ENCODE measurements around the gene HDAC8. TPM values are rescaled to one million over a fixed set of nuclear protein-coding genes. Genes with fewer than 3 reads are reported as not detected.
"Not testable (repeated sequence)": the region's sequence is repeated elsewhere in the genome, so short reads cannot be mapped to it uniquely, and the experiment has no call there.

The HDAC8 gene
- total RNA-seq, 6 experiments from 2014 or later, result 12.6 to 19.4 (median 17.0) TPM

GRCh38 chrX:72436010-72436409 is 136.6 kb downstream of the HDAC8 start:
- no peak for DNase-seq
- H3K4me3 ChIP-seq, result no peak overlapping the region
- H3K27ac ChIP-seq, result no peak overlapping the region
- no peaks in the 10 kb centered on the region for H3K4me1 ChIP-seq
- no peak for ATAC-seq
- intact Hi-C loops (cut with DNase I), result no loop called here
- no peaks in the 10 kb centered on the region for H3K27me3 ChIP-seq
- H3K36me3 ChIP-seq, result no peaks in the 10 kb centered on the region
- H3K9me3 ChIP-seq, result peaks cover 0 to 5% (median 0%) of the 10 kb centered on the region in 4 donors
- TF ChIP-seq CTCF (IDR thresholded peaks at IDR 0.05), result no peak
- no peak for TF ChIP-seq POLR2A (IDR thresholded peaks at IDR 0.05)

GRCh38 chrX:72430405-72430968 is 142.2 kb downstream of the HDAC8 start:
- no peak for TF ChIP-seq POLR2A (IDR thresholded peaks at IDR 0.05)
- no peak for TF ChIP-seq CTCF (IDR thresholded peaks at IDR 0.05)
- 65% methylated on average over 4 of the region's 4 CpGs for WGBS (ENCODE audit: insufficient coverage, low coverage, low lambda C conversion rate, missing lambda C conversion rate)

GRCh38 chrX:72421797-72422196 is 150.8 kb downstream of the HDAC8 start:
- no peak for ATAC-seq
- H3K4me1 ChIP-seq, result no peaks in the 10 kb centered on the region
- no peaks in the 10 kb centered on the region for H3K27me3 ChIP-seq
- no peak overlapping the region for H3K4me3 ChIP-seq
- H3K9me3 ChIP-seq, result peaks cover 0 to 3% (median 0%) of the 10 kb centered on the region in 4 donors
- intact Hi-C loops (cut with DNase I), result no loop called here
- DNase-seq, result no peak
- TF ChIP-seq CTCF (IDR thresholded peaks at IDR 0.05) (no peak), POLR2A (IDR thresholded peaks at IDR 0.05) (no peak)
- no peak overlapping the region for H3K27ac ChIP-seq
- no peaks in the 10 kb centered on the region for H3K36me3 ChIP-seq

More at GRCh38 chrX:72430405-72430968, 142.2 kb downstream of the HDAC8 start:
- ATAC-seq, result no peak
- intact Hi-C loops (cut with DNase I), result no loop called here
- DNase-seq, result no peak
- Histone ChIP-seq H3K4me3 (no peak overlapping the region), H3K36me3 (no peaks in the 10 kb centered on the region), H3K4me1 (no peaks in the 10 kb centered on the region), H3K9me3 (no peaks in the 10 kb centered on the region), H3K27ac (no peak overlapping the region), H3K27me3 (no peaks in the 10 kb centered on the region)

GRCh38 chrX:72409993-72410392 is 162.7 kb downstream of the HDAC8 start:
- no peak for DNase-seq
- H3K27me3 ChIP-seq, result no peaks in the 10 kb centered on the region
- H3K27ac ChIP-seq, result no peak overlapping the region
- 71% methylated on average over 1 of the region's 1 CpG for WGBS (ENCODE audit: insufficient coverage, low coverage, low lambda C conversion rate, missing lambda C conversion rate)
- no peak overlapping the region for H3K4me3 ChIP-seq
- ATAC-seq, result no peak
- TF ChIP-seq CTCF (IDR thresholded peaks at IDR 0.05) (no peak), POLR2A (IDR thresholded peaks at IDR 0.05) (no peak)
- peaks cover 0 to 3% (median 0%) of the 10 kb centered on the region in 4 donors for H3K9me3 ChIP-seq
- intact Hi-C loops (cut with DNase I), result no loop called here
- no peaks in the 10 kb centered on the region for H3K4me1 ChIP-seq
- no peaks in the 10 kb centered on the region for H3K36me3 ChIP-seq

GRCh38 chrX:72408885-72409284 is 163.8 kb downstream of the HDAC8 start:
- Histone ChIP-seq H3K4me3 (no peak overlapping the region), H3K9me3 (peaks cover 0 to 4% (median 0%) of the 10 kb centered on the region in 4 donors), H3K36me3 (no peaks in the 10 kb centered on the region), H3K27ac (no peak overlapping the region), H3K4me1 (no peaks in the 10 kb centered on the region), H3K27me3 (no peaks in the 10 kb centered on the region)
- DNase-seq, result no peak
- intact Hi-C loops (cut with DNase I), result no loop called here
- TF ChIP-seq CTCF (IDR thresholded peaks at IDR 0.05), result no peak
- ATAC-seq, result no peak
- 52% methylated on average over 2 of the region's 2 CpGs for WGBS (ENCODE audit: insufficient coverage, low coverage, low lambda C conversion rate, missing lambda C conversion rate)

GRCh38 chrX:72405136-72405535 is 167.5 kb downstream of the HDAC8 start:
- DNase-seq; H3K27me3 ChIP-seq; ATAC-seq; H3K4me1 ChIP-seq; H3K4me3 ChIP-seq; intact Hi-C loops (cut with DNase I); H3K9me3 ChIP-seq; H3K27ac ChIP-seq; H3K36me3 ChIP-seq: not testable (repeated sequence)
- WGBS (ENCODE audit: insufficient coverage, low coverage, low lambda C conversion rate, missing lambda C conversion rate), result 80% methylated on average over 2 of the region's 2 CpGs
